Measurements from ENCODE around the gene LRRC61. TPM values are rescaled to one million over a fixed set of nuclear protein-coding genes. Genes with fewer than 3 reads are reported as not detected.

LRRC61 gene
- total and polyA plus RNA-seq, 2 of the 13 experiments (the other 11 are each of a cell fraction or from before 2014, with no cell fraction given) = 33.0 to 34.8 TPM

- Histone ChIP-seq H3K27ac (ENCODE audit: extremely low read length, insufficient read depth, low read length) (no peak overlapping the region), H3K9ac (ENCODE audit: insufficient read depth, low read depth, low read length) (no peak overlapping the region), H3K79me2 (ENCODE audit: insufficient read depth, low read length) (no peaks in the 10 kb centered on the region), H3K27me3 (ENCODE audit: control insufficient read depth in 1 of 2, insufficient read depth in 2 of 2, low read length in 2 of 2) (no peaks in the 10 kb centered on the region), H3K4me2 (ENCODE audit: low read depth, low read length) (no peak overlapping the region), H3K9me3 (ENCODE audit: low read length) (no peaks in the 10 kb centered on the region), H3K4me1 (ENCODE audit: insufficient read depth, low read length) (peaks cover 37% of the 10 kb centered on the region), H2AFZ (ENCODE audit: low read length) (no peak overlapping the region), H3K36me3 (replicated peaks in 1 of 2; ENCODE audit: control insufficient read depth in 1 of 2, insufficient read depth in 2 of 2, low read length in 2 of 2) (no peaks in the 10 kb centered on the region), H4K20me1 (ENCODE audit: insufficient read depth, low read length) (no peaks in the 10 kb centered on the region), H3K4me3 (replicated peaks in 1 of 3; ENCODE audit: insufficient read depth in 1 of 3, low read depth in 2 of 3, low read length in 3 of 3) (no peak overlapping the region)
- WGBS (ENCODE audit: low lambda C conversion rate) = 85% methylated on average over 3 of the region's 3 CpGs
- TF ChIP-seq ZFP62 (CRISPR knock-in tag; IDR thresholded peaks at IDR 0.05) (no peak), PHF8 (CRISPR knock-in tag; IDR thresholded peaks at IDR 0.05) (no peak), SRSF4 (IDR thresholded peaks at IDR 0.05; ENCODE audit: low read depth, low read length, poor library complexity, severe bottlenecking) (no peak), GMEB1 (CRISPR knock-in tag; IDR thresholded peaks at IDR 0.05; ENCODE audit: borderline replicate concordance) (no peak), ZNF350 (CRISPR knock-in tag; IDR thresholded peaks at IDR 0.05; ENCODE audit: borderline replicate concordance, low read depth) (no peak), MAX (IDR thresholded peaks at IDR 0.05) (no peak), FOXO1 (CRISPR knock-in tag; IDR thresholded peaks at IDR 0.05) (no peak), TSC22D2 (CRISPR knock-in tag; IDR thresholded peaks at IDR 0.05; ENCODE audit: borderline replicate concordance) (no peak), SKIL (CRISPR knock-in tag; IDR thresholded peaks at IDR 0.05; ENCODE audit: borderline replicate concordance) (no peak), YEATS4 (CRISPR knock-in tag; IDR thresholded peaks at IDR 0.05; ENCODE audit: borderline replicate concordance) (no peak), HIVEP1 (CRISPR knock-in tag; IDR thresholded peaks at IDR 0.05) (no peak), HNRNPK (IDR thresholded peaks at IDR 0.05; ENCODE audit: low read depth, low read length, poor library complexity, severe bottlenecking) (no peak), ZNF773 (CRISPR knock-in tag; IDR thresholded peaks at IDR 0.05; ENCODE audit: borderline replicate concordance) (no peak), KDM4B (CRISPR knock-in tag; IDR thresholded peaks at IDR 0.05) (no peak), THAP8 (CRISPR knock-in tag; IDR thresholded peaks at IDR 0.05; ENCODE audit: borderline replicate concordance) (no peak), CAMTA2 (CRISPR knock-in tag; IDR thresholded peaks at IDR 0.05; ENCODE audit: borderline replicate concordance) (no peak), ZSCAN22 (CRISPR knock-in tag; IDR thresholded peaks at IDR 0.05) (no peak), SMAD9 (CRISPR knock-in tag; IDR thresholded peaks at IDR 0.05) (no peak), SETDB1 (CRISPR knock-in tag; IDR thresholded peaks at IDR 0.05; ENCODE audit: borderline replicate concordance) (no peak), PHF5A (CRISPR knock-in tag; IDR thresholded peaks at IDR 0.05; ENCODE audit: low read depth, unreplicated experiment) (no peak)
- DNase-seq (ENCODE audit: low spot score) = no peak
- intact Hi-C loops (cut with micrococcal nuclease; ENCODE audit: unreplicated experiment) = no loop called here
- BruUV-seq (replicated peaks) = no TSS peak
- ATAC-seq = no peak
- in situ Hi-C loops (cut with HindIII; ENCODE audit: extremely low pct_ligation_motif_present, low pct_unique_long_range_greater_than_20kb) = no loop called here
- no peak for FAIRE-seq
- POLR2A ChIA-PET = interaction anchor here (0.8 to 2.3 kb wide), 2 partner anchors 9 to 29 kb away, joined by 3 to 13 read pairs; partner anchors contain the start of genes ACTR3C and LRRC61
- CTCF ChIA-PET (ENCODE audit: low intra/inter-chr PET ratio, low total read pairs) = no interaction called here
Observed at GRCh38 chr7:150313367-150313809, 9.8 kb upstream of the LRRC61 start.

Measured in HepG2 (cell line).